Pulmonary artery endothelial cell (primary cell): ENCODE data around the gene SENP1. TPM values are rescaled to one million over a fixed set of nuclear protein-coding genes. Genes with fewer than 3 reads are reported as not detected.
A peak's percentile ranks its signal among the peaks of the same experiment; 100 is the strongest.
"Not testable (repeated sequence)": the region's sequence is repeated elsewhere in the genome, so short reads cannot be mapped to it uniquely, and the experiment has no call there.

Experiments
- DNase-seq: peaks from one replicate; pipeline ENCODE4 v3.0.0-alpha.2; 2011; ENCODE audit warnings: low read depth, low spot score
- total RNA-seq: library from RNA; depleted of rRNA; stranded (reverse); fragments of >200 nt; gene quantifications from 2 replicates; pipeline ENCODE4 v1.2.3, GENCODE V29; 2014

The SENP1 gene
- 12.6 and 14.0 TPM in 2 replicates for total RNA-seq

GRCh38 chr12:48105867-48106680 is at the start of gene SENP1:
TSS of gene SENP1 (minus strand) at chr12:48106079. CDS start at chr12:48101472, 4,607 bp downstream.
- DNase-seq, result peak; percentile 45

- no peak for DNase-seq
These were observed 45.4 kb upstream of the SENP1 start for GRCh38 chr12:48151103-48151771.

GRCh38 chr12:48145981-48146380 is 40.1 kb upstream of the SENP1 start:
- DNase-seq, result no peak

GRCh38 chr12:48143898-48144297 is 38.0 kb upstream of the SENP1 start:
- no peak for DNase-seq

GRCh38 chr12:48142818-48143674 is 37.2 kb upstream of the SENP1 start:
- no peak for DNase-seq

GRCh38 chr12:48135027-48135426 is 29.1 kb upstream of the SENP1 start:
- no peak for DNase-seq

GRCh38 chr12:48132826-48133225 is 26.9 kb upstream of the SENP1 start:
- no peak for DNase-seq

GRCh38 chr12:48131517-48131916 is 25.6 kb upstream of the SENP1 start:
- DNase-seq, result no peak

- no peak for DNase-seq
These were observed 23.5 kb upstream of the SENP1 start for GRCh38 chr12:48129376-48129775.

- no peak for DNase-seq
These were observed 22.9 kb upstream of the SENP1 start for GRCh38 chr12:48128800-48129199.

- DNase-seq, result no peak
These were observed 21.2 kb upstream of the SENP1 start for GRCh38 chr12:48126953-48127630.

- DNase-seq, result no peak
These were observed 20.1 kb upstream of the SENP1 start for GRCh38 chr12:48125985-48126384.

GRCh38 chr12:48125542-48125941 is 19.7 kb upstream of the SENP1 start:
- not testable (repeated sequence) for DNase-seq

- DNase-seq, result no peak
These were observed 17.3 kb upstream of the SENP1 start for GRCh38 chr12:48123169-48123568.

- no peak for DNase-seq
These were observed 16.4 kb upstream of the SENP1 start for GRCh38 chr12:48122065-48122834.

- no peak for DNase-seq
These were observed 15.6 kb upstream of the SENP1 start for GRCh38 chr12:48121522-48121921.

GRCh38 chr12:48119834-48120195 is 13.9 kb upstream of the SENP1 start:
- DNase-seq, result no peak

- peak; percentile 76 for DNase-seq
These were observed 13.4 kb upstream of the SENP1 start, which contains the start of gene PFKM for GRCh38 chr12:48119078-48119833. TSS of gene PFKM (plus strand) at chr12:48119364. CDS start at chr12:48122775, 3,411 bp downstream.

GRCh38 chr12:48118284-48118871 is 12.5 kb upstream of the SENP1 start:
- no peak for DNase-seq
